ENCODE results near the gene CIB2.

Gene CIB2

DNA sequence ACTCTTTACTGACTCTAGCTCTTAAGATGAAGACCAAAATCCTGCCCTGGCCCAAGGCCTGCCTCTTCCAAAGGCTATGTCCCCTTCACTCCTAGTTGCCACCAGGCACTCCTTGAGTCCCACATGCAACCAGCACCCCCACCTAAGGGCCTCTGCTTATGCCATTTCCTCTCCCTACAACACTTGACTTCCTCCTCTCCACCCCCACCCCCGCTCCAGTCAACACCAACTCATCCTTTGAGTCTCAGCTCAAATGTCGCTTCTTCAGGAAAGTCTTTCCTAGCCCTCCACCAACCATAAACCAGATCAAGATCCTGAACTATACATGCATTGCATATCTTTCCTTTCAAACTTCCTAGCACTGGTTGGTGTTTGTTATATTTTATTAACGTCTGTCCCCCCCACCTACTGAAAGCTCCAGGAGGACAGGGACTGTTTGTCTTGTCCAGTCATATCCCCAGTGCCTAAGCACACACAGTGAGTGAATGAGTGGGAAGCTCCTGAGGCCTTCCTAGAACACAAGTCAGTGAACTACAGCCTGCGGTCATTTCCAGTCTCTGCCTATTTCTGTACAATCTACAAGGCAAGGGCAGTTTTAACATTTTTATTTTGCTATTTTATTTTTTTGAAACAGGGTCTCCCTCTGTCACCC lies 61.1 kb downstream of the CIB2 start:
- in situ Hi-C loops (cut with MboI; ENCODE audit: low sequenced_read_pairs) = no loop called here

DNA sequence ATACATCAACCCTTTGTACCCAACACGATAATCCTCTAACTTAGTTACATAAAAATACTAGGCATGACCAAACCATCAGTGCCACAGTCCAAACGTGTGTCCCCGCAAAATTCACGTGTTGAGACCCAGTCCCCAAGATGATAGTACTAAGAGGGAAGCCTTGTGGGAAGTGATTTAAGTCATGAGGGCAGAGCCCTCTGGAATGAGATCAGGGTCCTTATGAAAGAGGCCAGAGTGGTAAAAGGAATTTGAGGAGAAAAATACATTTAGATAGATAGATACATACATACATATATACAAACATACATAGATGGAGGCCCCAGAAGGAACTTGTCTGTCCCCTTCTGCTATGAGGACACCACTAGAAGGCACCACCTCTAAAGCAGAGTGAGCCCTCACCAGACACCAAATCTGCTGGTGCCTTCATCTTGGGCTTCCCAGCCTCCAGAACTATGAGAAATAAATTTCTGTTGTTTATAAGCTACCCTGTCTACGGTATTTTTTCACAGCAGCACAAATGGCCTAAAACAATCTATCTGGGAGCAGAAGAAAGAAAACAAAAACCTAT lies 61.7 kb downstream of the CIB2 start:
- in situ Hi-C loops (cut with MboI; ENCODE audit: low sequenced_read_pairs) = no loop called here

DNA sequence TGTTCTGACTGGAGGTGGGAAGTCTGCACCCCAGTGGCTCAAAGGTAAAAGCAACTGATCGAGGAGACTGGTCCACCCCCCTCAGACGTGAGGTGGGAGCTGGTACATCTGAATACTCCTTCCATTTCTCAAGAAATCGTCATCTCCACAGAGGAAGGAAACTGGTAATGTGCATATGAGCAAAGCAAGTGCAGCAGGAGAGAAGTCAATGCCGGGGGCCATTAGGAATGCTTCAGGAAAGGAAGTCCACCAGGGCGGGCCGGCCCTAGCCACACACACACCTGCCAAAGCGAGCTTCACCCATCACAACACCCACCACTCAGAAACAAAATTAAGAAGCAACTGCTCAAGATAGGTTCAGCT lies 62.2 kb downstream of the CIB2 start:
- in situ Hi-C loops (cut with MboI; ENCODE audit: low sequenced_read_pairs) = no loop called here

DNA sequence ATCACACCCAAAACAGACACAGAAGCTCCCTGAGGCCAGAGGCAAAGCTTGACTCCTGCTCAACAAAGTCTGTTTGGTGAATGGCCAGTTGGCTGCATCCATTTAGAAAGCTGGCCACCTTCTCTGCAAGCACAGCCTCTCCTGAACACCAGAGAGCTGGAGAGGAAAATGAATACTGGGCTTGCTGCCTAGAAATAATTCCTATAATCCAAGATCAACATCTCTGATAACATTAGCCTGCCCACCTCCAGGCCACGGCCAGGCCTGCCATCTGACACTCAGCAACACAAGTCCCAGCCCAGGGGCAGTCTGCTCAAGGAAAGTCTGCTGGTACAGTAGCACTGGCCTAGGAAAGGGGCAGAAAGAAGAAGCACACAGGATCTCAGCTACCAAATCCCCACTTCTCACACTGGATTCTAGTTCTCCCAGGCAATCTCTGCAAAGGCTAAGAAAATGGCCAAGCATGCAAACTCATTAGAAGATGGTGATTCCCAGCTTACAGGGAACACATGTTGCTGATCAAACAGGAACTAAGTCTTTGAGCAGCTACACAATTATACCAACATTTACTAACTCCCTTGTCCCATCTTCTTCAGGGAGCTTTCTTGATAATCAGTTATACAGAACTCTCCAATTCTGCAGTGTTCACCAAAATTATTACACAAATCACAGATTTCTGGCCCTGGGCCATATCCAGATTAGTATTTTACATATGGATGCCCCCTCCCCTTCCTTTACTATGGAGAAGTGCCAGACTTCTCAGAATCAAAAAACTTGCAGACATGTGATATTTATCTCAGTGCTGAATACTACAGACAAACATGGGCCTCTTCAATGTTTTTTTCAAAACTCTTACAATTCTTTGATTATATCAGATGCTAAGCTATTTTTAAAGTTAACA lies 63.7 kb downstream of the CIB2 start:
- in situ Hi-C loops (cut with MboI; ENCODE audit: low sequenced_read_pairs) = no loop called here

DNA sequence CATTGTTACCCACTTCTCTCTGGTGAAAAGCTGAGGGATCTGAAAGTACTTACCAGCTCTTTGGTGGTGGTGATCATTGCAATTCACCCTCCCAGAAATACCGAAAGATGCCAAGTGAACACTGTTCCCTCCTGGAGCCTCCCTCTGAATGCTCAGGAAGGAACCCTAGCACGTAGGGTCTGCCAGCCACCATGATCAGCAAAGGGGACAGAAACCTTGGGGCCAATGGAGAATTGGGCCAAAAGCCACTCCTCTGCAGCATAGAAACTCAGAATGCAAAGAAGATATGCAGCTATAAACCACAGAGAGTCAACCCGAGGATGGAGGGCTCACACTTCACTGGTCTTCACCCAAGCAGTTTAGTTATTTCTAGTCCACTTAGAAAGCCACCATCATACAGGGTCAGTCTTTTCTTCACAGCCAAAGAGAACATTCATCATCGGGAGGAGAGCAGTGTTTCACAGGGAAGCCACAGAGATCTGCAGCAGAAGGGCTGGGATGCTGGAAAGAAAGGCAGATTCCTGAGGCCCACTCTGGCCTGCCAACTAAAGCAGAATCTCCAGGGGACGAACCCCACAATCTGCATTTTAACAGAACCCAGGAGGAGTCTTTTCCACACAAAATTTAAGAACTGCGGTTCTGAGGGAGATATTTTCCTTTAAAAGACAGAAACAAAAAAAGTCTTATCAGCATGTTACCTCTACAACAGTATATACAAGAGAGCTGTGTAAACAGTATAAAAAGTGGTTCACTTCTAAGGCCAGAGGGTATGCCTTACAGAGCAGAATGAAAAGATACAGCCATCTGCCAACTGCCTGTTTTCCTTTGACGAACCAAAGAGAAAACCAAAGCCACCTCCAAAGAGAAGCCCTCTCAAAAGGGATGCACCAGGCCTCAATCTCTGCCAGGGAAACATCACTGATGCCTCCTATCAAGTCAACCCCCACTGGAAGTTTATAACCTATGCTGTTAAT lies 65.0 kb downstream of the CIB2 start:
- in situ Hi-C loops (cut with MboI; ENCODE audit: low sequenced_read_pairs) = no loop called here

DNA sequence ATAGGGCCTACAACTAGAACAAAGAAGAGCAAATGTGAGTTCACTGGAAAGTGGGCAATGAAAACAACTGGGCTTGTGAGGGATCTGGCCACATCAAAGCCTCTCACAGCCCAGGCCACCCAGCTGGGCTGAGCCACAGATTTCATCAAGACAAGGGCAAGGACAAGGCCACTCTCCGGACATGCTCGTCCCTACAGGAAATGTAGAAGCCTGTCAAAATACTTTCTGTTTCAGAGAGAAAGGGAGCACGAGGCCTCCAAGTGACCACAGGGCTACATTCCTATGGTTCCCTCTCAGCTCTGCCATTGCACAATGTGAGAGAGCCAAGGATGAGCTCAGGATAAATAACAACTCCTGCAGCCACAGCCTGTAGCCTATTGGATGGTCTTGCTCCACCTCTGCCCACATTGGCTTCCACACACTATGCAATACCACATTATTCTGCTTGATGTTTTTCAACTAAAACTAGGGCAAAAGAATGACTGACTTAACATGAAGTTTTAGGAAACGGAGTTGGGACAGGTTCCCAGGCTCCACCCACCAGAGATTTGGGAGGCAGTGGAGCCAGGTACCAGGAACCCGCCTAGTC lies 65.9 kb downstream of the CIB2 start:
- in situ Hi-C loops (cut with MboI; ENCODE audit: low sequenced_read_pairs) = no loop called here

DNA sequence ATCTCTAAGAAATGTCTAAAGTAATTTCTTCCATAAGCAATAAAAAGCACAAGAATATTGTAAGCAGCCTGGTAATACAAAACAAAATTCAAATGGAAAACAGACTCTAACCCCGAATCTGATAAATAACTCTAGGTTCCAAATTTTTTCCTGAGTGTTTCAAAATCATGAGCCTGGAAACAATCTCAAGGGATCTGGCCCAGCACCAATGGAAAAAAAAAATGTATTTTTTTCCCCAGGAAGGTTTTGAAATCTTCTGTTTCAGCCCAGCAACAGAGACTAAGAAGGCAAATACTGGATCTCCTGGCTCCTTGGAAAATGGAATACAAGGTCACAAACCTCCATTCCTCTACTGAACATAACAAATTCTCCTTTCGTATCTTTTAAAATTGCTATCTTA lies 66.7 kb downstream of the CIB2 start:
- in situ Hi-C loops (cut with MboI; ENCODE audit: low sequenced_read_pairs) = no loop called here

DNA sequence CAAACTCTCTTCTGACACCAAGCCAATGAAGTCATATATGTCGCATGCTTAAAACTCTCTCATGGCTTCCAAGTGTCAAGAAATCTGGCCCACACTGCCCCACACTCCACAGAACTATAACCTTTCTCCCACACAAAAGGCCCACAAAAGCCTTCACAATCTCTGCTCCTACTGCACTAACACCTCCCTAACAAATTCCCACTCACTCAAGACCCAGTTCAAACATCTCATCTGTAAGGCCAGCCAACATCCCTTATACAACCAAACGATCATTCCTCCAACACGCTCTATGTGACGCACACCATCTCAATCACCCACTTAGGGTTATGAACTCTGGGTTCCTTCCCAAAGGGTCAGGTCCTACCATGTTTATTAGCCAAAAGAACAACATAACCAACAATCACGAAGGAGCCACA lies 67.3 kb downstream of the CIB2 start:
- in situ Hi-C loops (cut with MboI; ENCODE audit: low sequenced_read_pairs) = no loop called here

DNA sequence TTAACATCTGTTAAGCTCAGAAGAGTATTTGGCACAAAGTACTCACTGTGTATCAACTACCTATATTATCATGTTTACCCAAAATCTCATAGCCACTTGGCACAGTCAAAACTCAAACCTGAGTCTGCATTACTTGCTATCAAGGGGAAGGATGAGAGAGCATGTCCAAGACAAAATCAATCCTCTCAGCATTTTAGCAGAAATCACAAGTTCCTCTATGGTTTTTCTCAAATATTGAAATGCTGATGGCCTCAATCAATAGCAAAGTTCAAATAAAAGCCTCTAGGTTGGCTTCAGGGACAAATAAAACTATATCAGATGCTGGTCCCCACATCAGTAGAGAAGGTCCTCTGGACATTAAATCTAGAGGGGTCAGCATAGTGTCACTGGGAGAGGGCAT lies 68.0 kb downstream of the CIB2 start:
- in situ Hi-C loops (cut with MboI; ENCODE audit: low sequenced_read_pairs) = no loop called here

DNA sequence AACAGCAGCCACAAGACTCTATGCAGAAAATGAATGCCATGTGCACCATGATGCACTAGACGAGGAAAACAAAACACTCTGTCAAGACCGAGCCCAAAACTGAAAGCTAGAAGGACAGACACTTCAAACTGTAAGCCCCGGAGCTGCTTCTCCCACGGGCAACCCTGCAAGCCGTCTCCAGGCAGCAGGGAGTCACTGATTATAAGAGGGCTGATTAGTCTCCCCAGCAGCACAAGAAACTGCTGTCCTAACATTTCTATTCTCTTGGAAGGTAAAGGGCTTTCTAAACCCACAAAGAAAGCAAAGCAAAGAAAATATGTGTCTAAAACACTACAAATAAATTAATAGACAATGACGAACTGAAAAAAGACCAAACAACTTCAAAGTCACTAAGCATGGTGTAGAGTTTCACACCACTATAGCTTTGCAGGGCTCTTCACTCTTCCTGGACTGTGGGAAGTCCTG lies 69.2 kb downstream of the CIB2 start:
- in situ Hi-C loops (cut with MboI; ENCODE audit: low sequenced_read_pairs) = no loop called here

DNA sequence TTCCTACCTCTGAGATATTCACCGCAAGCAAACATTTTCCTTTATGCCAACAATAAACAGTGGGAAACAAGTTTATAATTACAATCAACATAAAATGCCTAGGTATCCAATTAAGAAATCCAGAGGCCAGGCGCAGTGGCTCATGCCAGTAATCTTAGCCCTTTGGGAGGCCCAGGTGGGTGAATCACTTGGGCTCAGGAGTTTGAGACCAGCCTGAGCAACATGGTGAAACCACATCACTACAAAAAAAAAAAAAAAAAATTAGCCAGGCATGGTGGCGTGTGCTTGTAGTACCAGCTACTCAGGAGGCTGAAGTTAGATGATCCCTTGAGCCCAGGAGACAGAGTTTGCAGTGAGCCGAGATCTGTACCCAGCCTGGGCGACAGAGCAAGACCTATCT lies 71.0 kb downstream of the CIB2 start:
- in situ Hi-C loops (cut with MboI; ENCODE audit: low sequenced_read_pairs) = no loop called here

DNA sequence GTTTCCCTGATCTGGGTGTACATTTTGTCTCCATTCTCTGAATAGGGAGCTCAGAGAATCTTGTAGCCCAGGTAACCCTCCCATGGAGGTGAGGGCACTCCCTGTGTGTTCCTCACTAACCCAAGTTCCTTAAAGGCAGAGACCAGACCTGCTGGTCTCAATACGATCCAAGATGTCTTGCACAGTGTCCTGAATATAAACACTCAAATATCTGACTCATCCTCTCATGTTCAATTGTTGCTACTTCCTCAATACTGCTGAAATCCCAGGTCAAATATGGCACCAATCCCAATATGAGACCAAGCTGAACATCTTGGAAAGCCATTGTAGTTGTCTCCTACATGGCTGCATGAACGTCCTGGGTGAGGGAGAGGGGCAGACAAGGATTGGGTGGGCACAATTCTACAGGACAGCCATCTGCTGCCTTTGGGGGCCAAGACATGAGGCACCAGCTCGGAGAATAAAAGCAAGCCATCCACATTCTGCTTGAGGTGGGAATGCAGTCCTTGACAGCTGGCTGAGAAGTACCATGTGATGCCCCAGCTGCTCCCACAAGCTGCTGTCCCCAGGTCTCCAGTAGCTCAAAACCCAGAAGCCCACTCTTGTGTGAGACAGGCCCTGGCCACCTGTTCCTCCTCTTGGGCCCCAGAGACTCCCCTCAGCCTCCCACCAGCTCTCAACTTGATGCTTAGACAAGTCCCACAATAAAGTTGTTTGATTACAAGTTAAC lies 72.0 kb downstream of the CIB2 start:
- in situ Hi-C loops (cut with MboI; ENCODE audit: low sequenced_read_pairs) = no loop called here

DNA sequence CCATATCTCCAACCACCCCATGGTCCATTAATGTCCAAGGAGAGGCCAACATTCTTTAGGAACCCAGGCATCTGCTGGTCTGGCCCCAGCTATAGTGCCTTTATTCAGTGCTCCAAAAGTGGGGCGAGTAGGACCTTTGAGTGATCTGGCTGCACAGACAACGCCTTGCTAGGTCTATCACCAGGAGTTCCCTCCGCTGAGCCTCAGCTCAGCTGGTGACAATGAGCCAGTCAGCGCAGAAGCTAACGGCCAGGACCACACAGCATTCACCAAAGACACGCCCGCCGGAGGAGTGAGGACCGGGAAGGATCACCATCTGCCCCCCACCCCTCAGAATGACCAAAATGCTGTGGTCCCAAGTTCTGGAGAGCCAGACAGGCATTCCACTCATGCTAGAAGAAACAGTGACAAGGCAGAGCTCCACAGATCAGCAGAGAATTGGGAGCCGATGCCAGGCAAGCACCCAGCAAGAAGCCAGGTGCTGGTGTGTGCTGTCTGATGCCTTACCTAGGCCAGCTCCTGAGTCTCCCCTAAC lies 72.8 kb downstream of the CIB2 start:
- in situ Hi-C loops (cut with MboI; ENCODE audit: low sequenced_read_pairs) = no loop called here

DNA sequence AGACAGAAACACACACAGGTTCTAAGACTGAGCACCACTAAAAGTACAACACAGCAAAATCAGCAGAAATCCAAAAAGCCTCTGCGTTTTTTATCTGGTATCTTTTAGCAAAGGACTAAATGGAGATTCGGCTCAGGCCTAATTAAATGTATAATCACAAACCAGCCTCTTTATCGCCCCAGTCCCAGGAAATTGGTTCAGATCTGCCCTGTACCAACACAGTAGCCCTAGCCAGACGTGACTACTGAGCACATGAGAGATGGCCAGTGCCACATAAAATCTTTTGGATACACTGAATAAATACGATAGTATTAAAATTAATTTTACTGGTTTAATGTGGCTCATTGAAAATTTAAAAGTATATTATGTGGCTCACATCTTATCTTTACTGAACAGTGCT lies 73.4 kb downstream of the CIB2 start:
- in situ Hi-C loops (cut with MboI; ENCODE audit: low sequenced_read_pairs) = no loop called here

DNA sequence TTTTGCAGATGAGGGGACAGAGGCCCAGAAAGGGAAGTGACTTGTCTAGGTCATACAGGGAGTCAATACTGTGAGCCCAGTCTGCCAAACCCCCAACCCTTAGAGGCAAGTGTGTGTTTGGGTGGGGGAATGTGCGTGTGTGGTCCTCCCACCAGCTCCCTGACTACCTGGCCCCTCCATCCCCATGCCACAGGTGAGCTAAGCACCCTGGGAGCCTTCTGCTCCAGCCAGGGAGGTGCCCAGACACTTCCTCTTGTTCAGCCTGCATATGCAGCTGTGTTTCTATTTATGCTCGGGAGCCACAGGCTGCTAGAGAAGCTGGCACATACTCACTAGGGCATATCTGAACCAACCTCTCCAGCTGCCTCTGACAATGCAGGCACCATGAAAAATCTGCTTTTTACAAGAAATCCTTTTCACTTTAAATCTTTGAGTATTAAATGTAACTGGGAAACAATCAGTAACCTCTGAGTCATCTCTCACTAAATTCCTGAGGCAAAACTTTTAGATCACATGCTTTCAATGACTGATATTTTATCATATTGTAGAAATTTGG lies 74.5 kb downstream of the CIB2 start:
- in situ Hi-C loops (cut with MboI; ENCODE audit: low sequenced_read_pairs) = no loop called here

DNA sequence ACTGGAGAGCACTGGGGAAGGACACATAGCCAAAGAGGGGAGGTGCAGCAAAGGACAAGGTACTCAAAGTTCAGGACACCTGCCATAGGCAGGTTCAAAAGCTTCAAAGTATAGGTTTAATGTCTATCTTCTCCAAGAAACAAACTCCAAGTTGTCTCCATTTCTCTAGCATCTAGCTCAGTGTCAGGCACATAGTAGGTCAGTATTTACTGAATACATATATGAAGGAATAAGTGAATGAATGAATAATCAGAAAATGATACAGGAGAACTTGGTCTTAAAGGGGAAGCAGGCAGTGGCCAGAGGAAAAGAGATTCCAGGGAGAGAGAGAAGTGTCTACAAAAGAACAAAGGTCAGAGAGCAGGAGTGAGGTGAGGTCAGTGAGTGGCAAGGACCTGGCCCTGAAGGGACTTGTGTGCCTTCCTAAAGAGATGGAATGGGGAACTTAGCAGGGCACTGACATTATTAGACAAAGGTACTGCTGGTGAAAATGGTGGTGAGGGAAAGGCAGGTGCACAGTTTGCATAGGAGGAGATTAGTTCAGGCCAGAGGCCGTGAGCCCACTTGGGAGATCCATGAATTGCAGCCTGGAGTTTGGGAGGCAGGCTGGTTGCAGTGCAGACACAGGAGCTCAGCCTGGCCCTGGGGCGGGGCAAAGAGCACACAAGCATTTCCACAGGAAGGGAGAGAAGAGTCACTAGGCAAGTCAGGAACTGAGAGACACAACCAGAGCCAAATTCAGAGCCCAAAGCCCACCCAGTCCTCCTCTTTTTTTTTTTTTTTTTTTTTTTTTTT lies 75.1 kb downstream of the CIB2 start:
- in situ Hi-C loops (cut with MboI; ENCODE audit: low sequenced_read_pairs) = no loop called here

DNA sequence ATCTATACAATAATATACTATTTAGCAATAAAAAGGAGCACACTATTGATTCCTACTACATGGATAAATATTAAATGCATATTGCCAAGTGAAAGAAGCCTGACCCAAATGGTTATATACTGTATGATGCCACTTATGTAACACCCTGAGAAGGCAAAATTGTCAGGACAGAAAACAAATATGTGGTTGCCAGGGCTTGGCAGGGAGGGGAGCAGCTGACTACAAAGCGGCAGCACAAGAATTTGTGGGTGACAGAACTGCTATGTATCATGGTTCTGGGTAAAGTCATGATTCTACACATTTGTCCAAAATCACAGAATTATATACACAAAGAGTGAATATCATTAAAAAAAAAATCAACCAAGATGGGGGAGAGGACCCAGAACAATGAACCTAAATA lies 76.3 kb downstream of the CIB2 start:
- in situ Hi-C loops (cut with MboI; ENCODE audit: low sequenced_read_pairs) = no loop called here

All from HL-60/S4 (cell line).